Measurements from ENCODE around the gene ICAM2.
"Not testable (repeated sequence)": the region's sequence is repeated elsewhere in the genome, so short reads cannot be mapped to it uniquely, and the experiment has no call there.

Gene ICAM2

DNA sequence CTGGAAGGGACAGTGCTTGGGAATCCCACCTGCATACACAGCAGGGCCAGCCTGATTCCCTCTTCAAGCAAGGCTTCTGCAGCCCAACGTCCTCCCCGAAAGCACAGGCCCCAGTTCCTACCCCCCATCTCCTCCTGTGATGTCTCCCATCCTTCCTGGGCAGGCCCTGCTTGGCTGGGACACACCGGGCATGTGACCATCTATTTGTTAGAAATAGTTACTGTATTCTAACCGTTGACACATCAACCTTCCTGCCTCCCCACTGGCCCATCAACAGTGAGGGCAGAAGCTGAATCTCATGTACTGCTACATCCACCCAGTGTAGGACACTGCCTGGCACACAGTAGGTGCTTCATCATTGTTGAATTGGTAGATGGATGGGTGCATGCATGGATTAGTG lies 11.6 kb downstream of the ICAM2 start:
- DNase-seq = no peak

DNA sequence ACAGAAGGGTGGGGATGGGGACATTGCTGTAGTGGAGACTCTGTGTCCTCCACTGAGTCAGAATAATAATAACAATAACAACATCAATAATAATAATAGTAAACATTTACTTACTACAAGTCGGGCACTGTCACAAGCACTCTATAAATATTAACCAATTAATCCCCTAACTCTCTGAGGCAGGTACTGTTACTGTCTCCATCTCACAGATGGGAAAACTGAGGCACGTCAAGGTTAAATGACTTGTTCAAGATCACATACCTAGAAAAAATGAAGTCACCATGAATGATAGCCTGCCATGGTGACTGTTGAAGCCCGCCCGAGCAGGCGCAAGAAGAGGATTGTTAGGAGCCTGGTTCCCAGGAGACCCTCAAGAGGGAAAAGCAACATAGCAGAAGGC lies 12.1 kb downstream of the ICAM2 start:
- no peak for DNase-seq

DNA sequence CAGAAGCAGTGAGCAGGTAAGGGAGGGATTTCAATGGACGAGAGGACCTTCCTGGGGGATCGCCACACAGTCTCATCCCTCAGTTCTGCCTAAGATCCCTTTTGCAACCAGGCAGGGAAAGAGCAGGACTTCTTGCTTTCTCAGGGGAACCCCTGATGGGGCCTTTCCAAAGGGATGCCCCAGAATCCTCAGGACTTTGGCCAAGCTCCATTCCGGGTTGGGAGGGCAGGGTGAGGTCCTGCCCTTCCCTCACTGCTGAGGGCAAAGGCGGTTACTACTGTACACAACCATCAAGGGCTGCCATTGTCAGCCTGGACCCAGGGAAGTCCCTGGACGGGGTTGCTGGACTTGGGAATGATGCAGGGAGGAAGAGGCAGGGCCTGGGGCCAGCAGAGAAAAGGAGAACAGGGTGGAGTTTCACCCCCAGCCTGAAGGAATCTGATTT lies 12.6 kb downstream of the ICAM2 start:
- DNase-seq = no peak

DNA sequence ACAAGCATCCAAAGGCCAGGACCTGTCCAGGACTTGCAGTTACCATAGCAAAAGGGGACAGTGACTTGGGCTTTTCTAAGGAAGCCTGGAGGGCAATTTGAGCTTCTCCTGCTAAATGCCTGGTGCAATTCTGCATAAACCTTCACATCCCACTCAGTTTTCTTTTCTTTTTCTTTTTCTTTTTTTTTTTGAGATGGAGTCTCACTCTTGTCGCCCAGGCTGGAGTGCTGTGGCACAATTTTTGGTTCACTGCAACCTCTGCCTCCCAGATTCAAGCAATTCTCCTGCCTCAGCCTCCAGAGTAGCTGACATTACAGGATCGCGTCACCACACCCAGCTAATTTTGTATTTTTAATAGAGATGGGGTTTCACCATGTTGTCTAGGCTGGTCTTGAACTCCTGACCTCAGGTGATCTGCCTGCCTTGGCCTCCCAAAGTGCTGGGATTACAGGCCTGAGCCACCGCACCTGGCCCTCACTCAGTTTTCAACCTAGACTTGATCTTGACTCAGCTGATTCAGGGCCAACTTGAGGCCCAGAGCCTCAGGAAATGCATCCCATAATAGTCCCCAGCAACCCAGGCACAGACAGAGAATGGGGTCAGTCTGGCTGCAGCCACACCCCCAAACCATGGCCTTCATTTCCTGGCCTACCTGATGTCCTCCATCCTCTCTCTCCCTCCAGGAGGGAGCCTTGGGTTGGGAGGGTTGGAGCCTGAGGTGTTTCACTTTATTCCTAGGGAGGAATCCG lies 13.2 kb downstream of the ICAM2 start:
- DNase-seq = not testable (repeated sequence)

DNA sequence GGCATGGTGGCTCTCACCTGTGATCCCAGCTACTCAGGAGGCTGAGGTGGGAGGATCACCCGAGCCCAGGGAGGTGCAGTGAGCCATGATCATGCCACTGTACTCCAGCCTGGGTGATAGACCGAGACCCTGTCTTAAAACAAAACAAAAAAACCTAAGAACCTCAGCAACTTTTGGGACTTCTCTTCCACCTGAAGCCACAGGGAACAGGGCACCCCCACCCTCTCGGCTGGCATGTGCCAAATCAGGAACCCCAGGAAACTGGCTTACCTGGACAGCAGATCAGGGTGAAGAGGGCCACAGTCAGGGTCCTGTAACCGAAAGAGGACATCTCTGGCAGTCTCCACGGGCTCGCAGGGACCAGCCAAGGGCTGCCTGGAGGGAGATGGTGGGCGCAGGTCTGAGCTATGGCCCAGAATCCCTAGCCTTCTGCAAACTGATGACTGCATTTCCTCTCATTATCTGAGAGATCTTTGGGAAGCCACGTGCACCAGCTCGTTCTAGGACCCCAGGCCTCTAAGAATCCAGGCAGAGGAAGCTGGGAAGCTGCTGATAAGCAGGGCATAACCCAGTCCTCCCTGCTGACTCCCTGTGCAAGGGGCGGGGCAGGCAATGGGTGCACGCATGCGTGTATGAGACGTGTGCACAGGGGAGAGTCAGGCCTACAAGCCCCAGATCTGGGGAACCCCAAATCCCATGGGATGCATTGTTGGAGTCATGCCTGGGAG lies 13.9 kb downstream of the ICAM2 start:
- DNase-seq = no peak

DNA sequence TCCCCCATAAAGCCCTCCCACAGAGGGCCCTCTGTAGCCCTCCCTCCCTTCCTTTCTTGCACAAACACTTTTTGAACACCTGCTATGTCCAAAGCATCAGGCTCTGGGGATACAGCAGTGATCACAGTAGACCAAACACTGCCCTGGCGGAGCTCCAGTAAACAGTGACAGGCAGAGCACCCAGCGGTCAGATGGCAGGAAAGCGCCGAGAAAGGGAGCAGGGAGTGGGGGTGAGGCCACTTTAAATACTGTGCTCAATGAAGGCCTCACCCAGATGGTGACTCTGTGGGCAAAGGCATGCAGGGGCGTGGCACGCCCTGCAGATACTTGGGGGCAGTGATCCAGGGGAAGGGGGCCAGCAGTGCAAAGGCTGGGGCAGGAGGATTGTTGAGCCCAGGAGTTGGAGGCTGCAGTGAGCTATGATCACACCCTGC lies 14.7 kb downstream of the ICAM2 start:
- DNase-seq = no peak

DNA sequence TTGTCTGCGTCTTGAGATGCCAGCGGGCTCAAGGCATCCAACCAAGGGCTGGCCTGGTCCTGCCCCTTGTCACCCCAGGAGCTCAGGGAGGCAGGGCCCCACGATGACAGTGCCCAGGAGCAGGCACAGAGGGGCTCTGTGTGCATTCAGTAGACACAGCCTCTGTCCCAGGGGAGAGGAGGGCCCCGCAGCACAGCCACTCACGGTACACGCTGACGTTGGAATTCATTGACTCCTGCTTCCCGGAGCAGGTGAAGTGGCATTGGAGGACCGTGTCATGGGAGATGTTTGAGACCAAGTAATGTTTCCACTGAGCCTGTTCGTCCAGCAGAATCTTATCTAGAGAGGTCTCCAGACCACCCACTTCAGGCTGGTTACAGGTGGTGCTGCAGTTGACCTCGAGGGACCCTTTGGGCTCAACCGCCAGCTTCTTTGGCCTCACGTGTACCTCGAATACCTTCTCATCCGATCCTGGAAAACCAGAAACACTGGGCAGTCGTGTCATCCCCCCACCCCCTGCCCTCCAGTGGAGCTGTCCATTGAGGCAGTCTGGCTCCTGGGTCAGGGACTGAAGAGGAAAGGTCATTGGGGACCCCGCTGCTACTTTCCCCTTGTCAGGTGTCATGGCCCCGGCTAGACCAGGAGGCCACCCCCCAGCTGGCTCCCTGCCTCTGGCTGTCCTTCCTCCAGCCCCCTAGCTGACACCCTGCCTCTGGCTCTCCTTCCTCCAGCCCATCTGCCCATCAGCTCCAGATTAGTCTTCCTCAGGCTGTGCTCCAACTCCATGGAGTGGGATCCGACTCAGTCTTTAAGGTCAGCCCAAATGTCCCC lies 15.3 kb downstream of the ICAM2 start:
- no peak for DNase-seq

DNA sequence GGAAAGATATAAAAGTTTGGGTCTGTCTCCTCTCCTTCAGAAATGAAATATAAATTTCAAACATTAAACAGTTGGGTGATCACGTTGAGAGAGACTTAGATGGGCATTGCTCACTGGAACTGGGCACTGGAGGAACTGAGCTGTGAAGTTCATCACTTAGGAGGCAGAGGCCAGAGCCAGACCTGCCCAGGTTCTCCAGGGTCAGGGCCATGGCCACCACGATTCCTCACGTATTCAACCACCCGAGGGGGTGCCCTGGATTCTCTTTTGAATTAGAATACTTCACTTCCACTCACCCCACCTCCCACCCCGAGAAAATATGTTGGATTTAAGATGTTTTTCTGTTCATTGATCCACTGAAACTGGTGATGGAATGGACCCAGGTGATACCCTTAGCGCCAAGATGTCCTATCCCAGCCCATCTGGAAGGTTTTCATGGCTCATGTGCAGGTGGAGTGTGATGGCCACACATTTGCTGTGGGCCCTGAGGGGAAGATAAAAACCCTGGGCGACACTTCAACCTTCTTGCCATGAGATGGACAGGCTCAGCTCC lies 16.1 kb downstream of the ICAM2 start:
- DNase-seq = no peak

DNA sequence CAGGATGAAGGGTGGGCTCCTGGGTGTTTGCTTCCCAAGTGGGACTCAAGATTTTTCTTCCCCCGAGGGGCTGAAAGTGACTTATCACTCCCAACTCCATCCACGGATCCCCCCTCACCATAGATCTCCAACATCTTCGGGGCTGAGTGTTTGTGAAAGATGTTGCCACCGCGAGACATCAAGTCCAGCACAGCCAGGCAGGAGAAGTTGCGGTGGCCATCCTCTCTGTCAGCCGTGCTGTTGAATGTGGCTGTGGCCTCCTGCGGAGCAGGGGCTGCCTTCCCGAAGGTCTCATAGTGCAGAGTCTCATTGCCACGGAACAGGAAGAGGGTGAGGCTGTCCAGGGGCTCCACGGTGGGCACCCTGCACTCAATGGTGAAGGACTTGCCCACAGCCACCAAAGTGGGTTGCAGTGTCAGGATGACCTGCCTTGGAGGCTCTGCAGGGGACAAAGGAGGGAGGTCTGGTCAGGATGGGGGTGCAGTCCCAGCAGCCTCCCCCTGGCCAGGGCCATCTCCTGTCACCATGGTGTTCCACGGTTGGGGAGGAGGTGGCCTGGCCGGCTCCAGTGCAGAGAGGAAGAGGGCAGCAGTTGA lies 16.8 kb downstream of the ICAM2 start:
- no peak for DNase-seq

DNA sequence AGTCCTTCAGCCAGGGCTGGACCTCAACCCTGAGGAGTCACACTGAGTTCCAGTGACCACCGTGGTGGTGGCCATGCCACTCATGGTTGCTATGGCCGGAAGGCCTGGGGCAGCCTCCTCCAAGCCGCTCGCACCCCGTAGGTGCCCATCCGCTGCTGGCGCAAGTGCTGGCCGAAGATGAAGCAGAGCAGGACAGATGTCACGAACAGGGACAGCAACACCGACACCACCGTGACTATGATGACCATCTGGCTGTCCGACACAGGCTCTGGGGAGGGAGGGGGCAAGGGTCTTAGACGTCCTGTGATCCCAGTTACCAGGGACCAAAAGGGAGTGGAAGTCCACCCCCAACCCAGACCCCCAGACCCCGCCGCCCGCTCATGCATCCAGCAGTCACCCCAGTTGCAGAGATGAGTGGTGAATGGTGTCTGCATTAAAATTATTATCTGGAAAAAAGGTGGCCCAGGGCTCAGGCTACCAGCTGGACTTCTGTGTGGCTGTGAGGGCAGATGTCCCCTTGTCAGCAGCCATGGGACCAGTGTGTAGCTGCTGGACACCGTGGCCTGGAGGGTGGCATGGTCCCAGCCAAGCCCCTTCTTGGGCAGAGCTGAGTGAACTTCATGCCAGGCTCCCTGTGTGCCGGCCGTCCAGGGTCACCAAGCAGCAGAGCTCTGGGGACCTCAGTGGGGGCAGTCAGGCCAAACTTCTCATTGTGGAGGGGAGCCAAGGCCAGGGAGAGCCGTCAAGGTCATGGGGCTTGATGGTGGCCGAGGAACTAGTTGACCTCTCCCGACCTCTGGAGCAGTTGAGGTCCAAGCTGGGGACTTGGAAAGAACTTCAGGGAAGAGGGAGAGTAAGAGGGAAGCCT lies 17.5 kb downstream of the ICAM2 start:
- DNase-seq = no peak

DNA sequence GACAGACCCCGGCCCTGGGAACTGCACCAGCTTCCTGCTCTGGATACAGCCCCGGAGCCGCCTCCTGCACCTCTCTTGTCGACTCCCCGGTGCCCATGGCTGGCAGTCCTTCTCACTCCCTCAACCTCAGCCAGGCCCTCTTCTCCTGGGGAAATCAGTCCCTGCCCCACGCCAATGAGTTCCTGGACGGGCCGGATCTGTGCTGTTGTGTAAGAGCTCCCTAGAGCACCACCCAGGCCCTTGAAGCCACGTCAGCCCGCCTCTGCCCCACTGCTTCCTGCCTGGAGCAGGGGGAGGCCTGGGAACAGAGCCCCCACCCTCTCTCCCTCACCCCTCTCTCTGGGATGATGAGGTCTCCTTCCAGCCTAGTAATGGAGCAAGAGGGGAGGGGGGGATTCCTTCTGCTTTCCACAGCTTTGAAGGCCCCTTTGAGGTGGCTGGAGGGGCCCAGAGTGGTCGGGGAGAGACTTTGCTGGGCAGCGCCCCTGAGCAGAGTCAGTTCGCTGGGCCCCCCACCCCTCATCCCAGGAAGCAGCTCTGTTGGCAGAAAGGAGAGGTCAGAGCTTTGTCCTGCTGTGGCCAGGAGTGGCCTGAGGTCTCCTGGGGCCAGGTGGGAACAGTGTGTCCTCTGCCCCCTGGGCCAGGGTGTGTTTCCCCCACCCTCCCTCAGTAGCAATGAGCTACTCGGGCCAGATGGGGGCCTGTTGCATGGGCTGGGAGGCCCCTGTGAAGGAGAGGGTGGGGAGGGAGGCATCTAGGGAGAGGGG lies 18.5 kb downstream of the ICAM2 start:
- no peak for DNase-seq

DNA sequence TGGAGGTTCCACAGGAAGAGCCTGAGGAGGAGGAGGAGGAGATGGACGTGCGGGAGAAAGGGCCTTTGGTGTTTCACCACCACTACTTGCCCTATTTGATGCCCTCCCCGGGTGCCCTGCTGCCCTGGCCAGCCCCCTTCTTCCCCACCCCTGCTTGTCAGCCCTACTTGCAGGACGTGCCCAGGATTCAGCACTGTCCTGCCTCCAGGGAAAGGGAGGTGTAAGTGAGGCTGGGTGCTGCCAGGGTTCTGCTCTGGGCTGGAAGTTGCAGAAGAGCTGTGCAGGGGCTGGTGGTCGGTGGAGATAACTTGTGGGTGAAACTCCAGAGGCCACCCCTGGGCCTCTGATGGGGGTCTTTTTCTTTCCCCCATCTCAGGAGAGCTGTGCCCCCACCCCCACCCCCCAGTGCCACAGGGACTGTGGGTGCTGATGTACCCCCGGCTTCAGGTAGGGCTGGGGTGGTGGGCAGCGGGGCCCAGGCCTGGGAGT lies 19.3 kb downstream of the ICAM2 start:
- DNase-seq = no peak

DNA sequence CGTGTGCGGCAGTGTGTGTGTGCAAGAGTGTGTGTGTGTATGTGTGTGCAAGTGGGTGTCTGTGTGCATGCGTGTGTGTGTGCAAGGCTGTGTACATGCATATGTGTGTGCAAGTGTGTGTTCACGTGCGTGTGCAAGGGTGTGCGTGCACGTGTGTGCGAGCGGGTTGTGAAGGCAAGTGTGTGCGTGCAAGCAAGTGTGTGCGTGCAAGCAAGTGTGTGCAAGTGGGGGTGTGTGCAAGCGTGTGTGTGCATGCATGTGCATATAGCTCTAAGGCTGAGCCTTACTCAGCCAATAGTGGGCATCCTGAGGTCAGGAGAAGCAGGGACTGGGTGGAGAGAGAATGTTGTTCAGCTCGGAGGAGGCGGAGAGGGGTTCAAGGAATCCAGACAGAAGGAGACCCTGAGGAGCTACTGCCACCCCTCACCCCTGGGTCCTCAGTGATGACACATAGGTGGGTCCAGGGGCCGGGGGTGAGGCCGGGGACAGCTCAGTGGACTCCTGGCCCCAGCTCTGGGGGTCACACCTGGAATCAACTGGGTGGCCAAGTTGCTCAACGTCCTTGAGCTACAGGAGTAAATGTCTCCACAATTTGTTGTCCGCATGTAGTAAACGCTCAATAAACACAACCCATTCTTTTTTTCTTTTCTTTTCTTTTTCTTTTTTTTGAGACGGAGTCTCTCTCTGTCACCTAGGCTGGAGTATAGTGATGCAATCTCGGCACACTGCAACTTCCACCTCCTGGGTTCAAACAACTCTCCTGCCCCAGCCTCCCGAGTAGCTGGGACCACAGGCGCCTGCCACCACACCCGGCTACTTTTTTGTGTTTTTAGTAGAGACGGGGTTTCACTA lies 20.5 kb downstream of the ICAM2 start:
- DNase-seq = no peak

DNA sequence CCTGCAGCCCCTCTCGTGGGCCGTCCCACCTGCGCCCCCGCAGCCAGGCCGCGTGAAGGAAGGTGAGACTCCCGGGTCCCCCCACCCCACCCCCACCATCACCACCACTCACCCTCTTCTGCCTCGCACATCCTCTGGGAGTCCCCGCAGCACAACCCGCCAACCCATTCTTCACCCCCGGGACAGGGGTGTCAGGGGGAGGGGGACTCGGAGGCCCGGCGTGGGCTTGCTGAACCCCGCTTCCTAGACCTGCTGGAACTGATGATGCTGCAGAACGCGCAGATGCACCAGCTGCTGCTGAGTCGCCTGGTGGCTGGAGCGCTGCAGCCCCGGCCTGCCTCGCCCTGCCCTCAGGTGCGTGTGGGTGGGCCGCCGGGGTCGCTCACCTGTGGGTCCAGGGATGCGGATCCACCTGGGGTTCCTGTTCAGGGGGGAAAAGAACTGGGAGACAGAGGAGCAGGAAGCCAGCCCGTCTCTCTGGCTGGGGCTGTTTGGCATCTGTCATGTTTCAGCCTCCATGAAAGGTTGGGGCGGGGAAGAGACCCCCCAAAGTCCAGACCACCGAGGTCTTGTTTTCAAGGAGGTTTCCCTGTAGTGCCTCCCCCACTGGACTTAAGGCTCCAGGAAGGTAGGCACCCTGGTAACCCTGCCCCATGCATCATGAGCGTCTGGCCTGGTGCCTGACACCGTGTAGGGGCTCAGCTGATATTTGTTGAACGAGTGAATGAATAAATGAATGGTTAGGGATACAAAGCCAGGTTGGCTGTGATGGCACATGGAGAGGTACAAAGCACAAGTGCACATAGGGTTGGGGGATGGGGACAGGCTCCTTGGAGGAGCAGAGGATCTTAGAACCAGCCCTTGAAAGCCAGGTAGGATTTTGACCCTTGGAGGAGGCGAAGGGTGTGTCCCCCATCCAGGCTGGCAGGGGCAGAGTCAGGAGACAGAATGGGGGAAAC lies 21.4 kb downstream of the ICAM2 start:
- no peak for DNase-seq

DNA sequence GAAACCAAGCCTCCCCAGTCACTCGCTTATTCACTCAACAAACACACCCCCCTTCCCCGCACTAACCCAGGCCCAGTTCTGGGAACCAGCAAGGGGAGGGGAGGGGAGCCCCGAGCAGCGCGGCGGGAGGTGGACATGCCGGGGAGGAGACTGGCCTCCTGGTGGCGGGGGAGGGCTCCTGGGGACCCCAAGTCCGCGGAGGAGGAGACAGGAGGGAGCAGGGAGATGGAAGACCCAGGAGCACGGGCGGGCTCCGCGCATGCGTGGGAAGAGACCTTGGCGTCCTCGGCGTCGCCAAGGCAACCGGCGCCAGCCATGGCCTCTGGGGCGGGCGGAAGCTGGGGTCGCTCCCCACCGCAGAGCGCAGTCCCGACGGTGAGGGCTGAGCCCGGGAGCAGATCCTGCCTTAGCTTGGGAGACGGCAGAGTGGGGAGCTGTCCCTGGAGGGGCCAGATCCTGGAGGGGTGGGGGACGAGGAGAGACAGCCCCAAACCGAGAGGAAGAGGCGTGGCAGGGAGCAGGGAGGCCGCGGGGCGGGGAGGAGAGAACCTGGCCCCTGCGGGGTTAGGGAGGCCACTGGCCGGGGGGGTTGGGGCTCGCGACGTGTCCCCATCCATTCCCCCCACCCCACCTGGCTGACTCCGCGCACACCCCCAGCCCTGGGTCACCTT lies 22.2 kb downstream of the ICAM2 start, which contains the start of gene PRR29:
PRR29 (plus strand) TSS at position 302 of the 671 bp plus-strand sequence; CDS start at position 316, 14 bp downstream.
- peak; percentile 67 for DNase-seq

DNA sequence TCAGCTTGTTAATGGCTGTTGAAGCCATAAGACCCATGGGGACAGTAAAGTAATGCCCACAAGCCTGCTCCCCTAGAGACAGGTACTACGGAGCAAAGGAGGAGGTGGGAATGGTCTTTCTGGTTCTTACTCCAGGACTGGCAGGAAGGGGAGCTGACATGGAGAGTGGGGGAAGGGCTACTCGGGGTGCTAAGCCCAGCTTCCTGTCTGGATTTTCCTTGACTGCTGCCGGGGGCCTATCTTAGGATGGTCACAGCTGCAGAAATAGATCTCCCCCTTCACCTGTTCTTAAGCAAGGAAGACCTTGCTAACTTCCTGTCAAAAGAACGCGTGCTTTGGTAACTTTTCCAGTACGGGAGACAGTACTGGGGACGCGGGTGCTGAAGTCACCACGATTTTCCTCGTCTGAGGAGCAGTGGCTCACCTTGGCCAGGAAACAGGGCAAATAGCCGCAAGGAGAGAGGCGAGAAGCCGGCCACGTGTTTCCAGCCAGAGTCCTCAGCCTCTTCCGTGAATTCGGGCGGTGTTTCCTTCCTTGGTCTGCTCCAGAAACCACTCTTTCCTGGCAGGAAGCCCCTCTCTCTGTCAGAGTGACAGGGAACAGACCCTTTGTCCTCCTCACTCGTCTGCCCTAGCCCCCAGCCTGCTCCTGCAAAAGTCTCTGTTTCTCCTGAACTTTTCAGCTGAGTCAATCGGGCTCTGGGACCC lies 22.9 kb downstream of the ICAM2 start:
- no peak for DNase-seq

Data from stimulated activated CD4-positive, alpha-beta T cell treated with anti-CD3 and anti-CD28 coated beads, Interleukin-1b, Interleukin-23, amount 100 ng/mL, for 48 hours (primary cell).